ENCODE results near the gene PKHD1. TPM values are rescaled to one million over a fixed set of nuclear protein-coding genes. Genes with fewer than 3 reads are reported as not detected.

PKHD1 gene
- total and polyA plus RNA-seq, 4 experiments from 2014 or later = not detected

GRCh38 chr6:51976374-51976773 is 111.0 kb downstream of the PKHD1 start:
- CTCF ChIA-PET (ENCODE audit: partially characterized antibody) = no interaction called here

DNA sequence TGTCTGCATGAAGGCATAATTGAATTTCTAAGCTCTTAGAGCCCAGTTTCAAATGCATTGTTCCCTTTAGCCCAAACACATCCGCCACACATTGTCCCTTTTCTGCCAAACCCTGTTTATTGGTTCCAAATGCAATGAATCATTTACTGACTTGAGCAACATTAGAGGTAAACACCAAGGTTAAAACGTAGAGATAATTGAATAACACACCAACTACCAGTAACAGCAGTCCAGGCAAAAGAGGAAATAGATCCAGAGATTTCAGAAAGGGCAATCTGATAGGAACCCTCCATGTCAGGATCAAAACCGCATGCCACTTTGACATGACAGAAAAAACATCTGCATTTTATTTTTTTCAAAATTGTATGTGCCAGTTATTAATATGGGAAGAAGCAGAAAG is 114.8 kb downstream of the PKHD1 start:
- no peaks in the 10 kb centered on the region for H3K4me1 Mint-ChIP-seq
- Histone ChIP-seq H3K27me3 (ENCODE audit: insufficient read depth, low read length) (no peaks in the 10 kb centered on the region), H3K9me3 (ENCODE audit: control insufficient read depth in 1 of 2, low read length in 2 of 2) (no peaks in the 10 kb centered on the region), H3K4me1 (ENCODE audit: insufficient read depth, low read length) (no peaks in the 10 kb centered on the region), H3K27ac (ENCODE audit: low read depth, low read length) (no peak overlapping the region), H3K36me3 (ENCODE audit: insufficient read depth, low read length) (no peaks in the 10 kb centered on the region), H3K4me3 (ENCODE audit: low read length in 2 of 2) (no peak overlapping the region)
- DNase-seq = no peak
- peaks cover 4 to 7% of the 10 kb centered on the region in 2 donors for H3K27me3 Mint-ChIP-seq
- no peak overlapping the region for H3K4me3 Mint-ChIP-seq
- H3K36me3 Mint-ChIP-seq = no peaks in the 10 kb centered on the region
- ChIA-PET CTCF (ENCODE audit: partially characterized antibody) (no interaction called here), POLR2A (ENCODE audit: partially characterized antibody) (no interaction called here)
- H3K9me3 Mint-ChIP-seq = peaks cover 0 to 4% (median 0%) of the 10 kb centered on the region in 8 donors
- intact Hi-C loops (cut with micrococcal nuclease) = no loop called here
- no peak overlapping the region for H3K27ac Mint-ChIP-seq

More at GRCh38 chr6:51976374-51976773, 111.0 kb downstream of the PKHD1 start:
- H3K9me3 Mint-ChIP-seq = peaks cover 0 to 4% (median 0%) of the 10 kb centered on the region in 8 donors
- intact Hi-C loops (cut with micrococcal nuclease) = no loop called here
- H3K36me3 Mint-ChIP-seq = no peaks in the 10 kb centered on the region
- Histone ChIP-seq H3K36me3 (ENCODE audit: insufficient read depth, low read length) (no peaks in the 10 kb centered on the region), H3K4me1 (ENCODE audit: insufficient read depth, low read length) (no peaks in the 10 kb centered on the region), H3K9me3 (ENCODE audit: control insufficient read depth in 1 of 2, low read length in 2 of 2) (no peaks in the 10 kb centered on the region), H3K27ac (ENCODE audit: low read depth, low read length) (no peak overlapping the region), H3K4me3 (ENCODE audit: low read length in 2 of 2) (no peak overlapping the region), H3K27me3 (ENCODE audit: insufficient read depth, low read length) (no peaks in the 10 kb centered on the region)
- H3K27me3 Mint-ChIP-seq = peaks cover 0 to 7% of the 10 kb centered on the region in 2 donors
- no peak overlapping the region for H3K4me3 Mint-ChIP-seq
- H3K27ac Mint-ChIP-seq = no peak overlapping the region
- no peak for DNase-seq
- POLR2A ChIA-PET (ENCODE audit: partially characterized antibody) = no interaction called here
- H3K4me1 Mint-ChIP-seq = no peaks in the 10 kb centered on the region

GRCh38 chr6:51968265-51968664 is 119.1 kb downstream of the PKHD1 start:
- Histone ChIP-seq H3K27me3 (ENCODE audit: insufficient read depth, low read length) (no peaks in the 10 kb centered on the region), H3K4me1 (ENCODE audit: insufficient read depth, low read length) (no peaks in the 10 kb centered on the region), H3K4me3 (ENCODE audit: low read length in 2 of 2) (no peak overlapping the region), H3K27ac (ENCODE audit: low read depth, low read length) (no peak overlapping the region), H3K9me3 (ENCODE audit: control insufficient read depth in 1 of 2, low read length in 2 of 2) (no peaks in the 10 kb centered on the region), H3K36me3 (ENCODE audit: insufficient read depth, low read length) (no peaks in the 10 kb centered on the region)
- intact Hi-C loops (cut with micrococcal nuclease) = no loop called here
- no peaks in the 10 kb centered on the region for H3K4me1 Mint-ChIP-seq
- H3K36me3 Mint-ChIP-seq = no peaks in the 10 kb centered on the region
- no peak for DNase-seq
- no peak overlapping the region for H3K27ac Mint-ChIP-seq
- H3K4me3 Mint-ChIP-seq = no peak overlapping the region
- H3K9me3 Mint-ChIP-seq = peaks cover 0 to 4% (median 0%) of the 10 kb centered on the region in 8 donors
- POLR2A ChIA-PET (ENCODE audit: partially characterized antibody) = no interaction called here
- peaks cover 7 to 10% of the 10 kb centered on the region in 2 donors for H3K27me3 Mint-ChIP-seq
- CTCF ChIA-PET (ENCODE audit: partially characterized antibody) = interaction anchor here (1.1 kb wide), 1 partner anchor 8 kb away, joined by 3 read pairs; no protein-coding TSS in a partner anchor

GRCh38 chr6:51965222-51965801 is 122.1 kb downstream of the PKHD1 start:
- Histone ChIP-seq H3K4me3 (ENCODE audit: low read length in 2 of 2) (no peak overlapping the region), H3K36me3 (ENCODE audit: insufficient read depth, low read length) (no peaks in the 10 kb centered on the region), H3K27ac (ENCODE audit: low read depth, low read length) (no peak overlapping the region), H3K27me3 (ENCODE audit: insufficient read depth, low read length) (no peaks in the 10 kb centered on the region), H3K4me1 (ENCODE audit: insufficient read depth, low read length) (no peaks in the 10 kb centered on the region), H3K9me3 (ENCODE audit: control insufficient read depth in 1 of 2, low read length in 2 of 2) (no peaks in the 10 kb centered on the region)
- intact Hi-C loops (cut with micrococcal nuclease) = no loop called here
- ChIA-PET POLR2A (ENCODE audit: partially characterized antibody) (no interaction called here), CTCF (ENCODE audit: partially characterized antibody) (interaction anchor here (1.1 kb wide), 1 partner anchor 10 kb away, joined by 3 read pairs; no protein-coding TSS in a partner anchor)
- H3K36me3 Mint-ChIP-seq = no peaks in the 10 kb centered on the region
- H3K27me3 Mint-ChIP-seq = peaks cover 0 to 11% of the 10 kb centered on the region in 2 donors
- no peaks in the 10 kb centered on the region for H3K9me3 Mint-ChIP-seq
- H3K27ac Mint-ChIP-seq = no peak overlapping the region
- H3K4me1 Mint-ChIP-seq = no peaks in the 10 kb centered on the region
- no peak overlapping the region for H3K4me3 Mint-ChIP-seq
- DNase-seq = no peak

GRCh38 chr6:51963980-51964379 is 123.4 kb downstream of the PKHD1 start:
- Mint-ChIP-seq H3K27me3 (peaks cover 0 to 9% of the 10 kb centered on the region in 2 donors), H3K27ac (no peak overlapping the region), H3K4me3 (no peak overlapping the region), H3K4me1 (no peaks in the 10 kb centered on the region), H3K9me3 (no peaks in the 10 kb centered on the region), H3K36me3 (no peaks in the 10 kb centered on the region)
- no peak for DNase-seq
- Histone ChIP-seq H3K9me3 (ENCODE audit: control insufficient read depth in 1 of 2, low read length in 2 of 2) (no peaks in the 10 kb centered on the region), H3K27ac (ENCODE audit: low read depth, low read length) (no peak overlapping the region), H3K4me1 (ENCODE audit: insufficient read depth, low read length) (no peaks in the 10 kb centered on the region), H3K4me3 (ENCODE audit: low read length in 2 of 2) (no peak overlapping the region), H3K36me3 (ENCODE audit: insufficient read depth, low read length) (no peaks in the 10 kb centered on the region), H3K27me3 (ENCODE audit: insufficient read depth, low read length) (no peaks in the 10 kb centered on the region)
- intact Hi-C loops (cut with micrococcal nuclease) = no loop called here
- ChIA-PET POLR2A (ENCODE audit: partially characterized antibody) (no interaction called here), CTCF (ENCODE audit: partially characterized antibody) (no interaction called here)

- H3K9me3 ChIP-seq (ENCODE audit: control insufficient read depth in 1 of 2, low read length in 2 of 2) = no peaks in the 10 kb centered on the region
- ChIA-PET CTCF (ENCODE audit: partially characterized antibody) (interaction anchor here (1.3 kb wide), 1 partner anchor 12 kb away, joined by 3 read pairs; no protein-coding TSS in a partner anchor), POLR2A (ENCODE audit: partially characterized antibody) (no interaction called here)
- no peak overlapping the region for H3K4me3 ChIP-seq (ENCODE audit: low read length in 2 of 2)
- no peaks in the 10 kb centered on the region for H3K4me1 ChIP-seq (ENCODE audit: insufficient read depth, low read length)
- intact Hi-C loops (cut with micrococcal nuclease) = no loop called here
- no peak overlapping the region for H3K27ac ChIP-seq (ENCODE audit: low read depth, low read length)
- H3K9me3 Mint-ChIP-seq = peaks cover 0 to 3% (median 0%) of the 10 kb centered on the region in 8 donors
- no peaks in the 10 kb centered on the region for H3K27me3 ChIP-seq (ENCODE audit: insufficient read depth, low read length)
- no peaks in the 10 kb centered on the region for H3K36me3 Mint-ChIP-seq
- H3K27ac Mint-ChIP-seq = no peak overlapping the region
- no peaks in the 10 kb centered on the region for H3K4me1 Mint-ChIP-seq
- H3K36me3 ChIP-seq (ENCODE audit: insufficient read depth, low read length) = no peaks in the 10 kb centered on the region
- DNase-seq = no peak
- H3K27me3 Mint-ChIP-seq = peaks cover 1 to 5% of the 10 kb centered on the region in 2 donors
- no peak overlapping the region for H3K4me3 Mint-ChIP-seq
These were observed 125.1 kb downstream of the PKHD1 start for GRCh38 chr6:51962354-51962753.

- Histone ChIP-seq H3K4me1 (ENCODE audit: insufficient read depth, low read length) (no peaks in the 10 kb centered on the region), H3K4me3 (ENCODE audit: low read length in 2 of 2) (no peak overlapping the region), H3K27me3 (ENCODE audit: insufficient read depth, low read length) (no peaks in the 10 kb centered on the region), H3K27ac (ENCODE audit: low read depth, low read length) (no peak overlapping the region), H3K9me3 (ENCODE audit: control insufficient read depth in 1 of 2, low read length in 2 of 2) (no peaks in the 10 kb centered on the region), H3K36me3 (ENCODE audit: insufficient read depth, low read length) (no peaks in the 10 kb centered on the region)
- intact Hi-C loops (cut with micrococcal nuclease) = no loop called here
- H3K4me1 Mint-ChIP-seq = no peaks in the 10 kb centered on the region
- no peak overlapping the region for H3K4me3 Mint-ChIP-seq
- ChIA-PET CTCF (ENCODE audit: partially characterized antibody) (interaction anchor here (0.6 to 1.0 kb wide), 2 partner anchors 8 to 106 kb away, joined by 3 read pairs; no protein-coding TSS in a partner anchor), POLR2A (ENCODE audit: partially characterized antibody) (no interaction called here)
- H3K9me3 Mint-ChIP-seq = peaks cover 0 to 3% (median 0%) of the 10 kb centered on the region in 8 donors
- H3K27me3 Mint-ChIP-seq = peaks cover 1% of the 10 kb centered on the region in 2 donors
- no peak for DNase-seq
- no peaks in the 10 kb centered on the region for H3K36me3 Mint-ChIP-seq
- no peak overlapping the region for H3K27ac Mint-ChIP-seq
These were observed 127.0 kb downstream of the PKHD1 start for GRCh38 chr6:51960419-51960818.
